Measurements from ENCODE around the gene RHOJ.

RHOJ gene

DNA sequence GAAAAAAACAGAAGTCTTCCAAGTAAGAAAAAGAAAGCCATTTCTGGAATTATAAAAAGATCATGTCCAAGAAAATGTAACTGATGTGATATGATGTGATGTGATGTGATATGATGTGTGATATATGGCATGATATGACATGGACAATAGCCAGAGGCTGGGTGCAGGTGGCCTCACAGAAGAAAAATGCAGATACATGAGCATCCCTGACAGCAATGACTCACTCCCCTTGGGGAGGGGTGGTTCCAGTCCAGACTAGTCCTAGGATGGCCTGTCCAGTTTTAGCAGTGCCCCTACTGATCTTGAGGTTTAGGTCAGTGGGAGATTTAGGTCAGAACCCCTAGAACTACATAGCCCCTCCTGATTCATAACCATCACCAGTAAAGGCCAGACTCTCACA lies 3.5 kb upstream of the RHOJ start:
- H3K27me3 ChIP-seq (replicated peaks; ENCODE audit: control insufficient read depth, insufficient read depth, low read length) = no peaks in the 10 kb centered on the region; the same call in 1 of the 2 replicates
- no peak for DNase-seq (ENCODE audit: extremely low read depth, insufficient read length)
- H3K36me3 ChIP-seq (ENCODE audit: control insufficient read depth, insufficient read depth, low read length) = no peaks in the 10 kb centered on the region
- no peak overlapping the region for H3K4me3 ChIP-seq (replicated peaks; ENCODE audit: low read depth, low read length)
- TF ChIP-seq, protein P1, sequence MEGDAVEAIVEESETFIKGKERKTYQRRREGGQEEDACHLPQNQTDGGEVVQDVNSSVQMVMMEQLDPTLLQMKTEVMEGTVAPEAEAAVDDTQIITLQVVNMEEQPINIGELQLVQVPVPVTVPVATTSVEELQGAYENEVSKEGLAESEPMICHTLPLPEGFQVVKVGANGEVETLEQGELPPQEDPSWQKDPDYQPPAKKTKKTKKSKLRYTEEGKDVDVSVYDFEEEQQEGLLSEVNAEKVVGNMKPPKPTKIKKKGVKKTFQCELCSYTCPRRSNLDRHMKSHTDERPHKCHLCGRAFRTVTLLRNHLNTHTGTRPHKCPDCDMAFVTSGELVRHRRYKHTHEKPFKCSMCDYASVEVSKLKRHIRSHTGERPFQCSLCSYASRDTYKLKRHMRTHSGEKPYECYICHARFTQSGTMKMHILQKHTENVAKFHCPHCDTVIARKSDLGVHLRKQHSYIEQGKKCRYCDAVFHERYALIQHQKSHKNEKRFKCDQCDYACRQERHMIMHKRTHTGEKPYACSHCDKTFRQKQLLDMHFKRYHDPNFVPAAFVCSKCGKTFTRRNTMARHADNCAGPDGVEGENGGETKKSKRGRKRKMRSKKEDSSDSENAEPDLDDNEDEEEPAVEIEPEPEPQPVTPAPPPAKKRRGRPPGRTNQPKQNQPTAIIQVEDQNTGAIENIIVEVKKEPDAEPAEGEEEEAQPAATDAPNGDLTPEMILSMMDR (IDR thresholded peaks at IDR 0.05; ENCODE audit: insufficient read depth, low read length, poor library complexity, severe bottlenecking) = no peak

- DNase-seq (ENCODE audit: extremely low read depth, insufficient read length) = no peak
- TF ChIP-seq, protein P1 (IDR thresholded peaks at IDR 0.05; ENCODE audit: insufficient read depth, low read length, poor library complexity, severe bottlenecking) = no peak
- Histone ChIP-seq H3K36me3 (ENCODE audit: control insufficient read depth, insufficient read depth, low read length) (no peaks in the 10 kb centered on the region), H3K4me3 (replicated peaks; ENCODE audit: low read depth, low read length) (no peak overlapping the region), H3K27me3 (replicated peaks; ENCODE audit: control insufficient read depth, insufficient read depth, low read length) (no peaks in the 10 kb centered on the region; the same call in 1 of the 2 replicates)
Measured at GRCh38 chr14:63203015-63203414, 1.2 kb upstream of the RHOJ start.

GRCh38 chr14:63203618-63204406 lies 431 bp upstream of the RHOJ start:
- DNase-seq (ENCODE audit: extremely low read depth, insufficient read length) = no peak
- H3K36me3 ChIP-seq (ENCODE audit: control insufficient read depth, insufficient read depth, low read length) = no peaks in the 10 kb centered on the region
- H3K4me3 ChIP-seq (replicated peaks; ENCODE audit: low read depth, low read length) = no peak overlapping the region
- TF ChIP-seq, protein P1 (IDR thresholded peaks at IDR 0.05; ENCODE audit: insufficient read depth, low read length, poor library complexity, severe bottlenecking) = no peak
- H3K27me3 ChIP-seq (replicated peaks; ENCODE audit: control insufficient read depth, insufficient read depth, low read length) = no peaks in the 10 kb centered on the region; the same call in 1 of the 2 replicates

GRCh38 chr14:63205044-63205575 lies 867 bp downstream of the RHOJ start:
- TF ChIP-seq, protein P1 (IDR thresholded peaks at IDR 0.05; ENCODE audit: insufficient read depth, low read length, poor library complexity, severe bottlenecking) = no peak
- no peak for DNase-seq (ENCODE audit: extremely low read depth, insufficient read length)
- H3K4me3 ChIP-seq (replicated peaks; ENCODE audit: low read depth, low read length) = no peak overlapping the region
- H3K27me3 ChIP-seq (replicated peaks; ENCODE audit: control insufficient read depth, insufficient read depth, low read length) = no peaks in the 10 kb centered on the region; the same call in 1 of the 2 replicates
- H3K36me3 ChIP-seq (ENCODE audit: control insufficient read depth, insufficient read depth, low read length) = no peaks in the 10 kb centered on the region

- TF ChIP-seq, protein P1 (IDR thresholded peaks at IDR 0.05; ENCODE audit: insufficient read depth, low read length, poor library complexity, severe bottlenecking) = no peak
- H3K4me3 ChIP-seq (replicated peaks; ENCODE audit: low read depth, low read length) = no peak overlapping the region
- no peaks in the 10 kb centered on the region for H3K36me3 ChIP-seq (ENCODE audit: control insufficient read depth, insufficient read depth, low read length)
- no peaks in the 10 kb centered on the region; the same call in 1 of the 2 replicates for H3K27me3 ChIP-seq (replicated peaks; ENCODE audit: control insufficient read depth, insufficient read depth, low read length)
- no peak for DNase-seq (ENCODE audit: extremely low read depth, insufficient read length)
Measured at GRCh38 chr14:63205866-63206265, 1.6 kb downstream of the RHOJ start.

Data from GM06990 (cell line).